Fibroblast of lung (primary cell): ENCODE results near the gene ITGA2.

Source experiments
- CTCF ChIP-seq, 2 donors: IDR thresholded peaks in 1 of 2; conservative IDR thresholded peaks in 1 of 2; 1 replicate in 1 of 2; 2 replicates in 1 of 2; pipeline ENCODE4 v1.5.1; 2011 to 2012; ENCODE audit warnings: low read length in 2 of 2, control low read depth in 1 of 2, inconsistent platforms in 1 of 2, low read depth in 1 of 2, mild to moderate bottlenecking in 1 of 2
- EZH2 ChIP-seq: IDR thresholded peaks from 2 replicates; pipeline ENCODE4 v1.5.1; 2012; ENCODE audit warnings: low read length, control low read depth, mild to moderate bottlenecking; ENCODE audit errors: missing control alignments

GRCh38 chr5:53090229-53090628, 101.1 kb downstream of the ITGA2 start:
- no peak for TF ChIP-seq EZH2
- TF ChIP-seq CTCF (conservative IDR thresholded peaks at IDR 0.05 in 1 of 2, IDR thresholded peaks at IDR 0.05 in 1 of 2; ENCODE audit: low read depth in 1 of 2, low read length in 2 of 2), result no peak
